GM23248 (cell line): ENCODE measurements around the gene TRAF3. TPM values are rescaled to one million over a fixed set of nuclear protein-coding genes. Genes with fewer than 3 reads are reported as not detected.

Experiments
- DNase-seq: peaks from one replicate; pipeline ENCODE4 v3.0.0-alpha.2; 2015
- H2AFZ ChIP-seq: fragments of 200-600 bp; sonication (generic); 2 replicates; pipeline ENCODE4 v1.6.1; 2016; ENCODE audit warnings: antibody characterized with exemption
- H3F3A ChIP-seq: fragments of 200-600 bp; sonication (generic); 2 replicates; pipeline ENCODE4 v1.6.1; 2016; ENCODE audit warnings: mild to moderate bottlenecking, antibody characterized with exemption, mixed run types; ENCODE audit not compliant: insufficient read depth
- H3K27ac ChIP-seq: fragments of 200-600 bp; sonication (generic); 2 replicates; pipeline ENCODE4 v1.5.1; 2016; ENCODE audit warnings: mild to moderate bottlenecking
- H3K27me3 ChIP-seq: fragments of 200-600 bp; sonication (generic); replicated peaks from 2 replicates; pipeline ENCODE4 v1.6.1; 2016; ENCODE audit warnings: mild to moderate bottlenecking; ENCODE audit not compliant: insufficient read depth
- H3K36me3 ChIP-seq: fragments of 200-600 bp; sonication (generic); 2 replicates; pipeline ENCODE4 v1.6.1; 2016; ENCODE audit warnings: low read depth, mild to moderate bottlenecking
- H3K4me1 ChIP-seq: fragments of 200-600 bp; sonication (generic); 2 replicates; pipeline ENCODE4 v1.6.1; 2016; ENCODE audit warnings: mild to moderate bottlenecking; ENCODE audit not compliant: insufficient read depth
- H3K4me2 ChIP-seq: fragments of 200-600 bp; sonication (generic); one replicate; pipeline ENCODE4 v1.6.1; 2016; ENCODE audit warnings: mild to moderate bottlenecking; ENCODE audit not compliant: unreplicated experiment
- H3K4me3 ChIP-seq: fragments of 200-600 bp; sonication (generic); 2 replicates; pipeline ENCODE4 v1.5.1; 2016; ENCODE audit warnings: mild to moderate bottlenecking
- H3K79me2 ChIP-seq: fragments of 200-600 bp; sonication (generic); 2 replicates; pipeline ENCODE4 v1.6.1; 2016; ENCODE audit warnings: mild to moderate bottlenecking; ENCODE audit not compliant: insufficient read depth
- H3K9ac ChIP-seq: fragments of 200-600 bp; sonication (generic); 2 replicates; pipeline ENCODE4 v1.6.1; 2016; ENCODE audit warnings: mild to moderate bottlenecking
- H3K9me2 ChIP-seq: fragments of 200-600 bp; sonication (generic); 2 replicates; pipeline ENCODE4 v1.6.1; 2016; ENCODE audit warnings: mixed run types, mild to moderate bottlenecking, moderate library complexity; ENCODE audit not compliant: insufficient read depth
- H3K9me3 ChIP-seq: fragments of 200-600 bp; sonication (generic); one replicate; pipeline ENCODE4 v1.6.1; 2017; ENCODE audit warnings: low read depth
- H4K20me1 ChIP-seq: fragments of 200-600 bp; sonication (generic); 2 replicates; pipeline ENCODE4 v1.6.0; 2016; ENCODE audit not compliant: insufficient read depth
- EZH2 ChIP-seq: fragments of 200-600 bp; sonication (generic); IDR thresholded peaks from 2 replicates; pipeline ENCODE4 v1.6.1; 2018; ENCODE audit warnings: antibody characterized with exemption, mild to moderate bottlenecking; ENCODE audit not compliant: insufficient read depth, poor library complexity, severe bottlenecking
- EZH2phosphoT487 ChIP-seq: fragments of 200-600 bp; sonication (generic); IDR thresholded peaks from 2 replicates; pipeline ENCODE4 v1.6.1; 2018; ENCODE audit warnings: antibody characterized with exemption, moderate library complexity, mild to moderate bottlenecking, low read depth; ENCODE audit not compliant: insufficient read depth
- WGBS, 2 experiments: methylation state at CpG; one replicate each; pipeline ENCODE4 v1.1.6; 2015 to 2017; ENCODE audit warnings: low lambda C conversion rate in 2 of 2, low coverage in 1 of 2; ENCODE audit errors: missing lambda C conversion rate in 2 of 2; 5-methylcytosine and 5-hydroxymethylcytosine counted together
- in situ Hi-C: fragments of 300-500 bp; cut with MboI; formaldehyde crosslinking; loops from 2 replicates; pipeline ENCODE4 v1.15.0; 2020
- polyA plus RNA-seq: library from polyadenylated mRNA; unstranded; fragments of >200 nt; fragmentation: Nextera tagmentation; extraction: Ambion mirVana; gene quantifications from 2 replicates; pipeline ENCODE4 v1.2.1, GENCODE V29; 2016
- total RNA-seq: library from RNA; depleted of rRNA; stranded (reverse); fragments of >200 nt; shearing (Covaris generic); gene quantifications from 2 replicates; pipeline ENCODE4 v1.2.3, GENCODE V29; 2014

Gene TRAF3
- total and polyA plus RNA-seq, 2 experiments from 2014 or later, result 7.9 to 17.9 TPM

DNA sequence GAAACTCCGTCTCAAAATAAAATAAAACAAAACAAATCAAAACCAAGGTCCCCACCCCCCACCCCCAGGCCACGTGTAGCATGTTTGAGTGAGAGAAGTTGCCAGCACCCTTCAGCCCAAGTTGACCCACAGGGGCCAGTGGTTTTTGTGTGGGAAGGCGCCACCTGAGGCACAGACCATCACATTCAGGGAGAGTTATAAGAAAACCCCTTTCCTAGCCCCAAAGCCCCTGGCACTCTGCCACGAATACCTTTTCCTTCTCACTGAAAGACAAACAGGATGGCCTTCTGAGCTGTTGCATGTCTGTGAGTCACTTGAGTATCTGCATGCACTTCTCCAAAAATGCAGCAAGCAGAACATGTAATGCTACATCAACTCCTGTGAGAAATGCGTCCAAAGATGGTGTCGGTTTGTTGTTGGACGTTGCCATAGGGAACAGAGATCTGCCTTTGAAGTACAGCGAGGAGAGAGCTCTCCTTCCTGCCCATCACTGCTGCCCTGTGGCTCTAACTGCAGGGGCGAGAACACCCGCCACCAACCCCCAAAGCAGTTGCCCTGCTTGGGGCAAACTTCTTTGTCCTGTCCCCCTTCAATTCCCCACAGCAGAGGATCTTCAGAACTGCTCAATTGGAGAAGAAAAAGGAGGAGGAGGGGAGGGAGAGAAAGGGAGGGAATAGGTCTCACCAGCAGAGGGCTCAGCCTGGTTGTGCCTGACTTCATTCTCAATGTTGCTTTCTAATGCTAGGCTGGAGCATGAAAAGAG is 2.7 kb upstream of the TRAF3 start:
- H3K9me3 ChIP-seq, result no peaks in the 10 kb centered on the region
- no peaks in the 10 kb centered on the region for H3K9me2 ChIP-seq
- H3K79me2 ChIP-seq, result peaks cover 12% of the 10 kb centered on the region
- WGBS, 2 experiments, result 39 to 46% methylated on average over 10 of the region's 10 CpGs
- peak overlapping the region; percentile 52 for H3K9ac ChIP-seq
- peak overlapping the region; percentile 56 for H2AFZ ChIP-seq
- no peak overlapping the region for H3K4me2 ChIP-seq
- no peaks in the 10 kb centered on the region for H4K20me1 ChIP-seq
- H3F3A ChIP-seq, result peaks cover 29% of the 10 kb centered on the region
- no peaks in the 10 kb centered on the region for H3K27me3 ChIP-seq
- peak overlapping the region; percentile 34 for H3K27ac ChIP-seq
- TF ChIP-seq EZH2 (no peak), EZH2phosphoT487 (no peak)
- no peaks in the 10 kb centered on the region for H3K36me3 ChIP-seq
- DNase-seq, result peak; percentile 88
- H3K4me1 ChIP-seq, result peaks cover 16% of the 10 kb centered on the region
- no peak overlapping the region for H3K4me3 ChIP-seq
- in situ Hi-C loops, result loop anchor here (10.0 kb wide), 1 partner anchor 140 kb away; no protein-coding TSS in a partner anchor

DNA sequence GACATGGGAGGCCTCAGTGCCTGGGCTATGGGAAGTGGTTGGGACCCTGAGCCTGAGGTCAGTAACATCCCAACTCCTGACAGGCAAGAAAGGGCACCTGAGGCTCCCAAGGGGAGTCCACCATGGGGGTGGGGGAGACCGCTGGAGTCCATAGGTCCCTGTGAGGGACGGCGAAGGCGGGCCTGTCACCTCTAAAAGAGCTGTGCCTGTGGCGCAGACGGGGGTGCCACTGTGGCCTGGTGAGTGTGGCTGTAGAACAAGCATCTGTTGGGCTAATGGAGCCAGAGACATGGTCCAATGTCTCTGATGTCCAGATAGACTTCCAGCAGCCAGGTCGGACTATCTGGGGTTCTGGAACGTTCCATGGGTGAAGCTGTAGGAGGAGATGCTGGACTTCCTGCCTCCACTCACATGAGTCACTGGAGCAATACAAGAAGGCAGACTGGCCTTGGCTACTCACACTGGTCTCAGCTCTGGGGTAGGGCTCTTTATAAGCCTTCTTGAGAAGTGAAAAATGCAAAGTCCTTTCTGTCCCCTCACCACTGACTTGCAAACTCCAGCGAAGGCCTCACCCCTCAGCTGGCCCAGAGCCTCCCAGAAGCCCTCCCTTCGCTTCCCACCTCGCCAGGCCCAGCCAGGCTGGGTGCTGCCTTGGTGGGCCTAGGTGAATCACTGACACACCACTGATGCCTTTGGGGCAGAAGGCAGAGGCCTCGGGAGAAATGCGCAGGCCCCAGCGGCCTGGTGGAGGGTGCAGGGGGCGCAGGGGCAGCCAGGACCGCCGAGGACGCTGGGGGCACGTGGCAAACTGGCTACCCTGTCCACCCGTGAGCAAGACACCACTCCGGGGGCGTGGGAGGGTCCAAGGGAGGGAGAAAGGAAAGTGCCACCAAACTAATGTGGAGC is 1.1 kb upstream of the TRAF3 start:
- TF ChIP-seq EZH2 (no peak), EZH2phosphoT487 (no peak)
- 77 to 80% methylated on average over 18 to 22 of the region's 22 CpGs for WGBS, 2 experiments
- in situ Hi-C loops, result loop anchor here (10.0 kb wide), 1 partner anchor 139 kb away; no protein-coding TSS in a partner anchor
- peak overlapping the region; percentile 61 for H3K27ac ChIP-seq
- peaks cover 18% of the 10 kb centered on the region for H3K4me1 ChIP-seq
- peak overlapping the region; percentile 44 for H3K9ac ChIP-seq
- H3F3A ChIP-seq, result peaks cover 35% of the 10 kb centered on the region
- no peak overlapping the region for H3K4me2 ChIP-seq
- H3K9me3 ChIP-seq, result no peaks in the 10 kb centered on the region
- H3K36me3 ChIP-seq, result no peaks in the 10 kb centered on the region
- no peaks in the 10 kb centered on the region for H3K9me2 ChIP-seq
- peak; percentile 90 for DNase-seq
- H3K79me2 ChIP-seq, result peaks cover 27% of the 10 kb centered on the region
- peak overlapping the region; percentile 79 for H2AFZ ChIP-seq
- H3K4me3 ChIP-seq, result no peak overlapping the region
- no peaks in the 10 kb centered on the region for H3K27me3 ChIP-seq
- H4K20me1 ChIP-seq, result no peaks in the 10 kb centered on the region

DNA sequence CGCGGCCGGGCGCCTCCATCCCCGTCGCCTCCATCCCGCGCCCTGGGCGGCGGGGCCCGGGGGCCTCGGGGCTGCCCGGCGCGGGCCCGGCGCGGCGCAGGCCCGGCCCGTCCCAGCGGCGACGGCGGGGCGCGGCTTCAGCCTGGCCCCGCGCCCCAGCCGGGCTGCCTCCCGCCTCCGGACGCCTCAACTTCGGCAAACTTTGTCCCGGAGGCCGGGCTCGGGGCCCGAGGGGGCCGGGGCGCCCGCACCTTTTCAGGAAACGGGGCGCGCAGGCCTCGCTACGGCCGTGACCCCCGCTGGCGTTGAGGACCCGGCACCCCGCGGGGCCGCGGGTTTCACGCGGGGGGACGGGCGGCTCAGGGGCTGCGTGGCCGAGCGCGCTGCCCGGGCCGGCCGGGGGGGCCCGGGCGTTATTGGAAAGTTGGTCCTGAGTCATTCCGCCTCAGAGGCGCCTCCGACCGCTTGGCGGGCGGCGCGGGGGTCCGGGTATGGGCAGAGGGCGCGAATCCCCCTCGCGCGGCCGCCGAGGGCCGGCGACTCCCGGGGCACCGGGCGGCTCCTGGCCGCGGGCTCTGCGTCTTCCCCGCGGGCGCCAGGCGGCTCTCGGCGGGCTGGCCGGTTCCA is 575 bp downstream of the TRAF3 start:
- peak; percentile 64 for DNase-seq
- Histone ChIP-seq H3K9ac (peak overlapping the region; percentile 94), H3K9me2 (no peaks in the 10 kb centered on the region), H3K4me1 (peaks cover 18% of the 10 kb centered on the region), H2AFZ (peak overlapping the region; percentile 57), H3K27me3 (no peaks in the 10 kb centered on the region), H4K20me1 (no peaks in the 10 kb centered on the region), H3K79me2 (peaks cover 44% of the 10 kb centered on the region), H3K4me3 (peak overlapping the region; percentile 78), H3K27ac (peak overlapping the region; percentile 77), H3K36me3 (no peaks in the 10 kb centered on the region), H3F3A (peaks cover 35% of the 10 kb centered on the region), H3K9me3 (no peaks in the 10 kb centered on the region), H3K4me2 (peak overlapping the region; percentile 95)
- no peak for TF ChIP-seq EZH2
- TF ChIP-seq EZH2phosphoT487, result no peak
- in situ Hi-C loops, result loop anchor here (10.0 kb wide), 1 partner anchor 137 kb away; no protein-coding TSS in a partner anchor
- WGBS, 2 experiments, result 0 to 4% methylated on average over 13 to 34 of the region's 98 CpGs
